ENCODE results near the gene PPP1R12C. TPM values are rescaled to one million over a fixed set of nuclear protein-coding genes. Genes with fewer than 3 reads are reported as not detected.
"Not testable (repeated sequence)": the region's sequence is repeated elsewhere in the genome, so short reads cannot be mapped to it uniquely, and the experiment has no call there.

The PPP1R12C gene
- polyA plus RNA-seq, 4 donors, result 67.6 to 103 (median 74.7) TPM

- DNase-seq (ENCODE audit: low read depth in 4 of 4, low spot score in 3 of 4), result no peak
Observed at GRCh38 chr19:55112777-55113569, 4.5 kb downstream of the PPP1R12C start.

DNA sequence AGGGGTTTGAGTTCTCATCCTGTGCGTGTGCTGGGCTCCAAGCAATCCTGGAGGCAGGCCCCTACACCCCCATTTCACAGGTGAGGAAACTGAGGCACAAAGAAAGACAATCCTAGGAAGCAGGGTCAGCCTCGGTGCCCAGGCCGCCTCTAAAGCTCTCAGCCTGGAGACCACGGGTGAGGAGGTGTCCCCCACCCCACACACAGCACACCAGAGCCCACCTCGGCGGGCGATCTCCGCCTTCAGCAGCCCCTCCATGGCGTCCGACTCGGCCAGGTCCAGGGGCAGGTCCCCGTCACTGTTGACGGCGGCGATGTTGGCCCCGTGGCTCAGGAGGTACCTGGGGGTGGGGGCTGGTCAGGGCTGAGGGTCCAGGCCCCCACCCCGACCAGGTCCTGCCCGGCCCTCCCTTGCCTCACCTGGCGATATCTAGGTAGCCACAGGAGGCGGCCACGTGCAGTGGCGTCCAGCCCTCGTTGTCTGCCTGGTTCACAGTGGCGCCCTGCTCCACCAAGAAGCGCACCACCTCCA is 5.1 kb downstream of the PPP1R12C start:
- DNase-seq (ENCODE audit: low read depth in 4 of 4, low spot score in 3 of 4), result no peak

GRCh38 chr19:55111238-55111831 is 6.1 kb downstream of the PPP1R12C start:
- no peak for DNase-seq (ENCODE audit: low read depth in 4 of 4, low spot score in 3 of 4)

GRCh38 chr19:55109527-55110291 is 7.7 kb downstream of the PPP1R12C start:
- no peak for DNase-seq (ENCODE audit: low read depth in 4 of 4, low spot score in 3 of 4)

GRCh38 chr19:55107252-55107651 is 10.2 kb downstream of the PPP1R12C start:
- not testable (repeated sequence) for DNase-seq (ENCODE audit: low read depth in 4 of 4, low spot score in 3 of 4)

DNA sequence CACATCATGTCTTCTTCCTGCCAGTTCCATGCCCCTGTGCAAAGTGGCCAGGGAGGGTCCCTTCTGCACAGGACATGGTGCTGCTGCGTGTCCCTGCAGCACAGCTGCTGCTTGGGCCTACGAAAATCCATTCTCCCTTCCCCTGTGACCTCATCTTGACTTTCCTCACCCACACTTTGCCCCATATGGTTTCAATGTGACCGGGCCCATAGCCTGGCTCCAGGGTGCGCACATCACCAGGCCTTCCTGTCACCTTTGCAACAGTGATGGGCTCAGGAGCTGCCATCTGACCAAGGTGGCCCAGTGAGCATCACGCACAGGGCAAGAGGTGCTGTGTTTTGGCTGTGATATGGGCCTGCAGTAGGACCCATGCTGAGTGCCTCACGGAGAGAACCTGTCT is 10.8 kb downstream of the PPP1R12C start:
- no peak for DNase-seq (ENCODE audit: low read depth in 4 of 4, low spot score in 3 of 4)

DNA sequence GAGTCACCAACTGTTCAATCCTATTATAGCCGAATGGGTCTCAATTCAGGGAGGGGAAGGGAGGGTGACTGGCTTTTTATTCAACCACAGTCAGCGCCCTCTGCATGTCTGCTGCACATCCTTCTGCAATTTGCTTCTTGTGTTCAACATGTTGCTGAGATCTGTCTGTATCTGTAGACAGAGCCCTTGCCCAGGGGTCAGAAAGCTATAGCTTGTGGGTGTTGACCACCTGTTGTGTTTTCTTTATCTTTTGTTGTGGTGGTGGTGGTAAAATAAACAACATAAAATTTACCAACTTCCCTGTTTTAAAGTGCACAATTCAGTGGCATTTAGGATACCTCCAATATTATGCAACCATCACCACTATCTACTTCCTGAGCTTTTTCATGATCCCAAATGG is 12.2 kb downstream of the PPP1R12C start:
- no peak for DNase-seq (ENCODE audit: low read depth in 4 of 4, low spot score in 3 of 4)

- DNase-seq (ENCODE audit: low read depth in 4 of 4, low spot score in 3 of 4), result no peak
Observed at GRCh38 chr19:55103190-55103589, 14.2 kb downstream of the PPP1R12C start.

- DNase-seq (ENCODE audit: low read depth in 4 of 4, low spot score in 3 of 4), result no peak
Observed at GRCh38 chr19:55101261-55101660, 16.2 kb downstream of the PPP1R12C start.

- DNase-seq (ENCODE audit: low read depth in 4 of 4, low spot score in 3 of 4), result no peak
Observed at GRCh38 chr19:55099557-55100506, 17.6 kb downstream of the PPP1R12C start.

DNA sequence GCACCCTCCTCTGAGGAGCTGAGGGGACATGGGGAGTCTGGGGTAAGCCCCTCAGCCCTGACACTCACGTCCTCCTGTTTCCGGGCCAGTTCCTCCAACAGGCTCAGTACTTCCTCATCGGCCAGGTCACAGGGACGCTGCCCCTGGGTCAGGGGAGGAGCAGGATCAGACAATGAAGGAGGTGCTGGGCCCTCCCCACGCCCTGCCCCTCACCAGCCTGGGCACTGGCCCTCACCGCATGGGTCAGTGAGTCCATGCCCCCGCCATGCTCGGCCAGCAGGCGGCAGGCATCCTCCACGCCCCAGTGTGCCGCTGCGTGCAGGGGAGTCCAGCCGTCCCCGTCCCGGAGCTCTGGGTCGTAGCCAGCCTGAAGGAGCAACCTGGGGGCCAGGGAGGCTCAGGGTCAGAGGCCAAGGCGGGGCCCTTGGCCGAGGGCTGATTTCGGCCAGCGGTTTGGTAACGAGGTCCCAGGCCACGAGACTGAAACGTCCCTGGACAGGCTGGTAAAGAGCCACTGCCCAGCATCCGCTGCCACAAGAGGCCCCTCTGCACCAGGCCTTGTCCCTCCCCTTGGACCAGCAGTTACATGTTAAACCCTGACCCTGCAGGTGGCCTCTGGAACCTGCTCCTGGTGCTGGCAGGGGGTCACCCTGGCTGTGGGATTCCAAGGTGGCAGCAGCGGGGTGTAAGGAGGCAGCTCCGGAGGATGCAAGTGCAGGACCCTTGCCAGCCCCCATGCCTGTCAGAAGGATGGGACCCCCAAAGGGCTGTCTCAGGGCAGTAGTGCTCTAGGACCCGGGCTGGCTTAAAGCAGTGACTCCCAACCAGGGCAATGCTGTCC is 18.5 kb downstream of the PPP1R12C start:
- no peak for DNase-seq (ENCODE audit: low read depth in 4 of 4, low spot score in 3 of 4)

GRCh38 chr19:55097864-55098715 is 19.3 kb downstream of the PPP1R12C start:
- DNase-seq (ENCODE audit: low read depth in 4 of 4, low spot score in 3 of 4), result no peak

DNA sequence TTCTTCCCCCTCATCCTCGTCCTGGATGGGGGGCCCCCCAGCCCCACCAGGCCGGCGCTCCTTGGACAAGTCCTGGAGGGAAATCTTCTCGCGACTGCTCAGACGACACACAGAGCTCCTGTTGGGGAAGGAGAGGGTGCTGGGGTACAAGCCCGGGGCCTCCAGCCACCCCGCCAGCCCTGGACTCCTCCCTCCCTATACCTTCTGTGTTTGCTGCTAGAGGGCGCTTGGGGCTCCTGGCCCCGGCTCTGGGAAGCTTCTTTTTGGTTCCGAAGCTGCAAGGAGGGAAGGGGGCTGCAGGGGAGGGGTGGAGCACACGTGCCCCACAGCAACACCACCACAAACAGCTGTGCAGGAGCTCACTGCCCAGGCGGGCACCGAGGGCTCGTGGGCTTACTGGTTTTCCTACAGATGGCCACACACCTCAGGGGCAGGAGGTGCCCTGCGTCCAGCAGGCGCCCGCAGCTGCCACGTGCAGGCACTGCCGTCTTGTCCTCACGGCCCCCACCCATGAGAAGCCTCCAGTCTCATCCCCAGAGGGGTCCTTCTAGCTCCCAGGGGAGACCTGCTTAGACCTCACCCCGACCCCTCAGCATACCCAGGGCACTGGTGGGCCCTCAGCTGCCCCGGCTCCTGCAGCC is 21.3 kb downstream of the PPP1R12C start:
- no peak for DNase-seq (ENCODE audit: low read depth in 4 of 4, low spot score in 3 of 4)

- no peak for DNase-seq (ENCODE audit: low read depth in 4 of 4, low spot score in 3 of 4)
Observed at GRCh38 chr19:55095260-55096060, 22.0 kb downstream of the PPP1R12C start.

GRCh38 chr19:55094456-55095259 is 22.8 kb downstream of the PPP1R12C start:
- no peak for DNase-seq (ENCODE audit: low read depth in 4 of 4, low spot score in 3 of 4)
